ENCODE data around the gene OAF. TPM values are rescaled to one million over a fixed set of nuclear protein-coding genes. Genes with fewer than 3 reads are reported as not detected.

Gene OAF
- total RNA-seq, 1 donor from 2014 or later, result 20.9 TPM

- H3K4me3 Mint-ChIP-seq (ENCODE audit: unreplicated experiment), result no peak overlapping the region
- Histone ChIP-seq H3K9me3 (ENCODE audit: insufficient read depth, low read depth, low read length) (no peaks in the 10 kb centered on the region), H3K4me2 (ENCODE audit: low read length) (no peak overlapping the region), H3K27me3 (ENCODE audit: insufficient read depth, low read length) (no peaks in the 10 kb centered on the region), H3K4me3 (ENCODE audit: insufficient read depth, low read depth, low read length) (no peak overlapping the region), H3K27ac (ENCODE audit: low read depth, low read length) (no peak overlapping the region), H3K79me2 (ENCODE audit: insufficient read depth, low read length) (no peaks in the 10 kb centered on the region), H3K9ac (ENCODE audit: low read length) (no peak overlapping the region), H3K4me1 (ENCODE audit: insufficient read depth, low read length) (peaks cover 9% of the 10 kb centered on the region), H3K36me3 (ENCODE audit: insufficient read depth, low read length) (no peaks in the 10 kb centered on the region), H2AFZ (ENCODE audit: low read depth, low read length) (no peak overlapping the region), H4K20me1 (ENCODE audit: insufficient read depth, low read length) (peaks cover 10% of the 10 kb centered on the region)
- no peaks in the 10 kb centered on the region for H3K4me1 Mint-ChIP-seq (ENCODE audit: low read depth, unreplicated experiment)
- peaks cover 44% of the 10 kb centered on the region for H3K27me3 Mint-ChIP-seq (ENCODE audit: low read depth, unreplicated experiment)
- no peak for TF ChIP-seq EZH2 (IDR thresholded peaks at IDR 0.05; ENCODE audit: insufficient read depth, low read length)
- no peak for TF ChIP-seq CTCF (IDR thresholded peaks at IDR 0.05; ENCODE audit: insufficient read depth, low read depth, low read length)
- no peak overlapping the region for H3K27ac Mint-ChIP-seq (ENCODE audit: unreplicated experiment)
- H3K9me3 Mint-ChIP-seq (ENCODE audit: unreplicated experiment), result peaks cover 2% of the 10 kb centered on the region
- DNase-seq (ENCODE audit: low read depth), result no peak
- FAIRE-seq, result no peak
- H3K36me3 Mint-ChIP-seq (ENCODE audit: low read depth, unreplicated experiment), result peaks cover 9% of the 10 kb centered on the region
Observed at GRCh38 chr11:120227228-120227852, 16.5 kb downstream of the OAF start.

GRCh38 chr11:120228794-120229384, 18.1 kb downstream of the OAF start:
- Mint-ChIP-seq H3K36me3 (ENCODE audit: low read depth, unreplicated experiment) (peaks cover 7% of the 10 kb centered on the region), H3K27ac (ENCODE audit: unreplicated experiment) (no peak overlapping the region)

More at GRCh38 chr11:120228794-120229384, 18.1 kb downstream of the OAF start:
- Histone ChIP-seq H3K9me3 (ENCODE audit: insufficient read depth, low read depth, low read length) (no peaks in the 10 kb centered on the region), H4K20me1 (ENCODE audit: insufficient read depth, low read length) (peaks cover 10% of the 10 kb centered on the region), H2AFZ (ENCODE audit: low read depth, low read length) (no peak overlapping the region), H3K4me1 (ENCODE audit: insufficient read depth, low read length) (peaks cover 9% of the 10 kb centered on the region), H3K27ac (ENCODE audit: low read depth, low read length) (no peak overlapping the region), H3K4me2 (ENCODE audit: low read length) (no peak overlapping the region), H3K79me2 (ENCODE audit: insufficient read depth, low read length) (no peaks in the 10 kb centered on the region), H3K36me3 (ENCODE audit: insufficient read depth, low read length) (no peaks in the 10 kb centered on the region), H3K9ac (ENCODE audit: low read length) (no peak overlapping the region), H3K27me3 (ENCODE audit: insufficient read depth, low read length) (peaks cover 9% of the 10 kb centered on the region), H3K4me3 (ENCODE audit: insufficient read depth, low read depth, low read length) (no peak overlapping the region)
- DNase-seq (ENCODE audit: low read depth), result no peak
- Mint-ChIP-seq H3K9me3 (ENCODE audit: unreplicated experiment) (peaks cover 2% of the 10 kb centered on the region), H3K27me3 (ENCODE audit: low read depth, unreplicated experiment) (peaks cover 55% of the 10 kb centered on the region), H3K4me1 (ENCODE audit: low read depth, unreplicated experiment) (no peaks in the 10 kb centered on the region), H3K4me3 (ENCODE audit: unreplicated experiment) (no peak overlapping the region)
- FAIRE-seq, result no peak
- TF ChIP-seq CTCF (IDR thresholded peaks at IDR 0.05; ENCODE audit: insufficient read depth, low read depth, low read length) (no peak), EZH2 (IDR thresholded peaks at IDR 0.05; ENCODE audit: insufficient read depth, low read length) (no peak)

All from astrocyte (in vitro differentiated cells and primary cell).